ENCODE measurements around the gene VRK1.

Gene VRK1

GRCh38 chr14:96851694-96852381 is 54.7 kb downstream of the VRK1 start:
- ATAC-seq (ENCODE audit: insufficient read depth, low read depth) (no peak), DNase-seq (no peak)
- Histone ChIP-seq H3K4me2 (ENCODE audit: insufficient read depth, low read length) (no peak overlapping the region), H3K9ac (ENCODE audit: low read depth, low read length) (no peak overlapping the region), H3K27me3 (ENCODE audit: insufficient read depth, low read length, poor library complexity) (no peaks in the 10 kb centered on the region), H3K79me2 (ENCODE audit: insufficient read depth, low read length) (peaks cover 40% of the 10 kb centered on the region), H3K4me1 (ENCODE audit: insufficient read depth, low read length) (no peaks in the 10 kb centered on the region), H2AFZ (ENCODE audit: low read depth, low read length) (no peak overlapping the region), H3K4me3 (ENCODE audit: low read depth in 1 of 2, low read length in 2 of 2) (no peak overlapping the region), H4K20me1 (ENCODE audit: insufficient read depth, low read length) (peaks cover 4% of the 10 kb centered on the region; the same call in 1 of the 2 replicates), H3K27ac (ENCODE audit: low read length) (no peak overlapping the region), H3K36me3 (ENCODE audit: insufficient read depth, low read length) (peaks cover 97% of the 10 kb centered on the region), H3K9me3 (ENCODE audit: insufficient read depth, low read length, severe bottlenecking) (no peaks in the 10 kb centered on the region)
- no peak for TF ChIP-seq CTCF (IDR thresholded peaks at IDR 0.05; ENCODE audit: borderline replicate concordance, extremely low read depth, low read length, poor library complexity, severe bottlenecking)
- TF ChIP-seq EZH2 (IDR thresholded peaks at IDR 0.05; ENCODE audit: borderline replicate concordance, low read depth, low read length, severe bottlenecking), result no peak

GRCh38 chr14:96852823-96853422 is 55.7 kb downstream of the VRK1 start:
- Histone ChIP-seq H4K20me1 (ENCODE audit: insufficient read depth, low read length) (peaks cover 4% of the 10 kb centered on the region; the same call in 1 of the 2 replicates), H3K27ac (ENCODE audit: low read length) (no peak overlapping the region), H3K27me3 (ENCODE audit: insufficient read depth, low read length, poor library complexity) (no peaks in the 10 kb centered on the region), H3K4me3 (ENCODE audit: low read depth in 1 of 2, low read length in 2 of 2) (no peak overlapping the region), H3K9ac (ENCODE audit: low read depth, low read length) (no peak overlapping the region), H3K36me3 (ENCODE audit: insufficient read depth, low read length) (peaks cover 97% of the 10 kb centered on the region), H2AFZ (ENCODE audit: low read depth, low read length) (no peak overlapping the region), H3K79me2 (ENCODE audit: insufficient read depth, low read length) (peaks cover 37% of the 10 kb centered on the region), H3K4me2 (ENCODE audit: insufficient read depth, low read length) (no peak overlapping the region), H3K4me1 (ENCODE audit: insufficient read depth, low read length) (no peaks in the 10 kb centered on the region), H3K9me3 (ENCODE audit: insufficient read depth, low read length, severe bottlenecking) (no peaks in the 10 kb centered on the region)
- no peak for DNase-seq
- peak; percentile 78 for ATAC-seq (ENCODE audit: insufficient read depth, low read depth)
- peak; percentile 76 for TF ChIP-seq CTCF (IDR thresholded peaks at IDR 0.05; ENCODE audit: borderline replicate concordance, extremely low read depth, low read length, poor library complexity, severe bottlenecking)
- TF ChIP-seq EZH2 (IDR thresholded peaks at IDR 0.05; ENCODE audit: borderline replicate concordance, low read depth, low read length, severe bottlenecking), result no peak

GRCh38 chr14:96858643-96859042 is 61.5 kb downstream of the VRK1 start:
- no peak for ATAC-seq (ENCODE audit: insufficient read depth, low read depth)
- no peak overlapping the region for H3K27ac ChIP-seq (ENCODE audit: low read length)

More at GRCh38 chr14:96858643-96859042, 61.5 kb downstream of the VRK1 start:
- TF ChIP-seq EZH2 (IDR thresholded peaks at IDR 0.05; ENCODE audit: borderline replicate concordance, low read depth, low read length, severe bottlenecking), result no peak
- TF ChIP-seq CTCF (IDR thresholded peaks at IDR 0.05; ENCODE audit: borderline replicate concordance, extremely low read depth, low read length, poor library complexity, severe bottlenecking), result no peak
- H3K9me3 ChIP-seq (ENCODE audit: insufficient read depth, low read length, severe bottlenecking), result no peaks in the 10 kb centered on the region
- no peak overlapping the region for H3K4me2 ChIP-seq (ENCODE audit: insufficient read depth, low read length)
- H3K36me3 ChIP-seq (ENCODE audit: insufficient read depth, low read length), result peaks cover 91% of the 10 kb centered on the region
- H3K4me1 ChIP-seq (ENCODE audit: insufficient read depth, low read length), result no peaks in the 10 kb centered on the region
- peaks cover 6% of the 10 kb centered on the region; the same call in 1 of the 2 replicates for H4K20me1 ChIP-seq (ENCODE audit: insufficient read depth, low read length)
- no peak overlapping the region for H3K4me3 ChIP-seq (ENCODE audit: low read depth in 1 of 2, low read length in 2 of 2)
- no peak overlapping the region for H2AFZ ChIP-seq (ENCODE audit: low read depth, low read length)
- DNase-seq, result no peak
- H3K27me3 ChIP-seq (ENCODE audit: insufficient read depth, low read length, poor library complexity), result no peaks in the 10 kb centered on the region
- peaks cover 23% of the 10 kb centered on the region for H3K79me2 ChIP-seq (ENCODE audit: insufficient read depth, low read length)
- H3K9ac ChIP-seq (ENCODE audit: low read depth, low read length), result no peak overlapping the region

Data from DND-41 (cell line).